SK-N-SH (cell line): Measurements from ENCODE around the gene MRPL49. TPM values are rescaled to one million over a fixed set of nuclear protein-coding genes. Genes with fewer than 3 reads are reported as not detected.

Experiments used
- CTCF ChIA-PET: fragments of 300-600, 350-600 bp; formaldehyde crosslinking; extraction: SDS; loops from one replicate; lab custom pipeline; 2021; lab: Yijun Ruan, JAX
- POLR2A ChIA-PET: fragments of 350-600 bp; sonication (Branson Sonifier 250); formaldehyde crosslinking; extraction: SDS; loops from one replicate; lab custom pipeline; 2020; ENCODE audit warnings: antibody characterized with exemption, inconsistent platforms; lab: Yijun Ruan, JAX
- DNase-seq: peaks from one replicate; pipeline ENCODE4 v3.0.0; 2012
- H2AFZ ChIP-seq: fragments of 200-600 bp; sonication (generic); 2 replicates; pipeline ENCODE4 v1.8.1; 2016; ENCODE audit warnings: antibody characterized with exemption, mild to moderate bottlenecking, low read depth
- H3F3A ChIP-seq: fragments of 200-600 bp; sonication (generic); replicated peaks from 2 replicates; pipeline ENCODE3; 2016; ENCODE audit warnings: antibody characterized with exemption, mild to moderate bottlenecking; ENCODE audit not compliant: insufficient read depth
- H3K27ac ChIP-seq, 2 experiments: fragments of 200-500 bp in 1 of 2; fragments of 200-600 bp in 1 of 2; sonication (Bioruptor generic) in 1 of 2; sonication (generic), shearing (Covaris generic) in 1 of 2; 2 replicates each; pipeline versions ENCODE4 v1.5.1 to v1.6.1; 2014 to 2016; ENCODE audit warnings: low read depth in 2 of 2, inconsistent platforms in 1 of 2, low read length in 1 of 2, mild to moderate bottlenecking in 1 of 2, mixed read lengths in 1 of 2
- H3K27me3 ChIP-seq: fragments of 200-600 bp; sonication (generic), shearing (Covaris generic); 2 replicates; pipeline ENCODE4 v1.6.1; 2016; ENCODE audit warnings: mixed run types; ENCODE audit not compliant: insufficient read depth
- H3K36me3 ChIP-seq, 2 experiments: fragments of 200-500 bp in 1 of 2; fragments of 200-600 bp in 1 of 2; sonication (Bioruptor generic) in 1 of 2; sonication (generic) in 1 of 2; replicated peaks in 1 of 2; 2 replicates each; pipeline versions ENCODE3 to v1.5.1; 2014 to 2016; ENCODE audit warnings: low read length in 1 of 2, mild to moderate bottlenecking in 1 of 2; ENCODE audit not compliant: insufficient read depth in 2 of 2, control insufficient read depth in 1 of 2
- H3K4me1 ChIP-seq, 2 experiments: fragments of 200-500 bp in 1 of 2; fragments of 200-600 bp in 1 of 2; sonication (Bioruptor generic) in 1 of 2; sonication (generic), shearing (Covaris generic) in 1 of 2; 2 replicates each; pipeline versions ENCODE4 v1.5.1 to v1.6.1; 2014 to 2016; ENCODE audit warnings: low read depth in 1 of 2, low read length in 1 of 2, mixed run types in 1 of 2; ENCODE audit not compliant: insufficient read depth in 2 of 2, control insufficient read depth in 1 of 2
- H3K4me2 ChIP-seq: fragments of 200-600 bp; sonication (generic), shearing (Covaris generic); 2 replicates; pipeline ENCODE4 v1.6.1; 2017; ENCODE audit warnings: mixed run types
- H3K4me3 ChIP-seq, 2 experiments: fragments of 200-500 bp in 1 of 2; fragments of 200-600 bp in 1 of 2; sonication (Bioruptor generic) in 1 of 2; sonication (generic), shearing (Covaris generic) in 1 of 2; 2 replicates each; pipeline versions ENCODE4 v1.5.1 to v1.8.1; 2014 to 2016; ENCODE audit warnings: low read depth in 2 of 2, inconsistent platforms in 1 of 2, low read length in 1 of 2, mild to moderate bottlenecking in 1 of 2, mixed read lengths in 1 of 2, moderate library complexity in 1 of 2
- H3K79me2 ChIP-seq: fragments of 200-600 bp; sonication (generic); 2 replicates; pipeline ENCODE4 v1.8.1; 2017; ENCODE audit warnings: mild to moderate bottlenecking; ENCODE audit not compliant: insufficient read depth
- H3K9ac ChIP-seq: fragments of 200-600 bp; sonication (generic); 2 replicates; pipeline ENCODE4 v1.6.1; 2017; ENCODE audit warnings: mixed run types
- H3K9me2 ChIP-seq: fragments of 200-600 bp; sonication (generic); 2 replicates; pipeline ENCODE4 v1.6.1; 2017; ENCODE audit warnings: mixed run types
- H3K9me3 ChIP-seq: fragments of 200-600 bp; sonication (generic); 2 replicates; pipeline ENCODE4 v1.6.1; 2017; ENCODE audit warnings: mixed run types, mild to moderate bottlenecking, moderate library complexity
- H4K20me1 ChIP-seq: fragments of 200-600 bp; sonication (generic); 2 replicates; pipeline ENCODE4 v1.6.1; 2017; ENCODE audit warnings: mild to moderate bottlenecking, mixed run types; ENCODE audit not compliant: insufficient read depth
- FOSL2 ChIP-seq: IDR thresholded peaks from 2 replicates; pipeline ENCODE4 v1.4.0; 2012; ENCODE audit warnings: low read depth, mild to moderate bottlenecking, moderate library complexity, borderline replicate concordance
- NRF1 ChIP-seq: IDR thresholded peaks from 2 replicates; pipeline ENCODE4 v1.6.1; 2012; ENCODE audit warnings: low read depth, mild to moderate bottlenecking, low read length
- RAD21 ChIP-seq: IDR thresholded peaks from 2 replicates; pipeline ENCODE4 v1.6.1; 2012; ENCODE audit warnings: mild to moderate bottlenecking, low read length
- SIN3A ChIP-seq: IDR thresholded peaks from 2 replicates; pipeline ENCODE4 v1.6.1; 2012; ENCODE audit warnings: low read depth, mild to moderate bottlenecking, low read length, moderate library complexity, borderline replicate concordance
- YY1 ChIP-seq: IDR thresholded peaks from 2 replicates; pipeline ENCODE4 v1.4.0; 2012; ENCODE audit warnings: low read depth, mild to moderate bottlenecking
- WGBS: methylation state at CpG from one replicate; pipeline ENCODE4 v1.1.6; 2017; ENCODE audit warnings: low lambda C conversion rate; 5-methylcytosine and 5-hydroxymethylcytosine counted together
- polyA plus RNA-seq, 3 experiments: library from polyadenylated mRNA; depleted of rRNA; stranded (reverse); fragments of >200 nt; gene quantifications; 2 replicates each; pipeline ENCODE4 v1.2.3, GENCODE V29; 2012
- TF ChIP-seq, protein P1 (sequence below): IDR thresholded peaks from 2 replicates; pipeline ENCODE4 v1.4.0; 2012; ENCODE audit warnings: low read depth, borderline replicate concordance
- TF ChIP-seq, protein P2 (sequence below): IDR thresholded peaks from 2 replicates; pipeline ENCODE4 v1.4.0; 2012; ENCODE audit warnings: low read depth

The MRPL49 gene
- polyA plus RNA-seq, 1 of the 3 experiments (the other 2 are of a cell fraction): 56.7 TPM

DNA sequence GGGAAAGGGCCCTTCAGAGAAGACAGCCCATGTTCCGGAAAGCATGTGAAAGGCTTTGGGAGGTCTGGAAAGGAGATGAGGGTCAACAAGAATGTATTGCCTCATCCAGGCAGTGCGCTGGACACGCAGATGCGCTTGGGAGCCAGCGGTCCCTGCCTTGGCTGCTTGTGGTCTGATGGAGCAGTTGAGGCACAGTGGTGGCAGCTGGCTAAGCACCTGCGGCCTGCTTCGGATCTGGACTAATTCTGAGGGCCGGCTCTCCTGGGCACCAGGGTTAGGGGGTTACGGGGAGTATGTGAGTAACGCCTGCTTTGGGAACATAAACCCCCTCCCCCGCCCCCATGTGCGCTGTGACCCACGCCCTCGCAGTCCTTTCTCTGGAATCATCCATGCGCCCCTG lies 15.0 kb upstream of the MRPL49 start:
- Histone ChIP-seq H3F3A (peaks cover 13% of the 10 kb centered on the region), H3K79me2 (peaks cover 35% of the 10 kb centered on the region; the same call in 1 of the 2 replicates), H3K27ac (no peak overlapping the region), H3K9ac (no peak overlapping the region), H3K4me2 (no peak overlapping the region), H4K20me1 (peaks cover 15% of the 10 kb centered on the region), H3K27me3 (no peaks in the 10 kb centered on the region), H3K9me3 (no peaks in the 10 kb centered on the region), H3K4me1 (peaks cover 0 to 12% of the 10 kb centered on the region in 2 experiments; a peak in 2 of 4 replicates), H3K9me2 (no peaks in the 10 kb centered on the region), H3K4me3 (no peak overlapping the region), H2AFZ (no peak overlapping the region), H3K36me3 (peaks cover 4 to 20% of the 10 kb centered on the region in 2 experiments)
- DNase-seq: no peak
- WGBS: 95% methylated on average over 6 of the region's 15 CpGs
- ChIA-PET POLR2A (no interaction called here), CTCF (interaction anchor here (4.3 kb wide), 1 partner anchor 11 kb away, joined by 22 read pairs; the partner anchor contains the start of gene ZNHIT2)
- no peak for TF ChIP-seq SIN3A
- TF ChIP-seq, protein P1, sequence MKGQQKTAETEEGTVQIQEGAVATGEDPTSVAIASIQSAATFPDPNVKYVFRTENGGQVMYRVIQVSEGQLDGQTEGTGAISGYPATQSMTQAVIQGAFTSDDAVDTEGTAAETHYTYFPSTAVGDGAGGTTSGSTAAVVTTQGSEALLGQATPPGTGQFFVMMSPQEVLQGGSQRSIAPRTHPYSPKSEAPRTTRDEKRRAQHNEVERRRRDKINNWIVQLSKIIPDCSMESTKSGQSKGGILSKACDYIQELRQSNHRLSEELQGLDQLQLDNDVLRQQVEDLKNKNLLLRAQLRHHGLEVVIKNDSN: no peak

DNA sequence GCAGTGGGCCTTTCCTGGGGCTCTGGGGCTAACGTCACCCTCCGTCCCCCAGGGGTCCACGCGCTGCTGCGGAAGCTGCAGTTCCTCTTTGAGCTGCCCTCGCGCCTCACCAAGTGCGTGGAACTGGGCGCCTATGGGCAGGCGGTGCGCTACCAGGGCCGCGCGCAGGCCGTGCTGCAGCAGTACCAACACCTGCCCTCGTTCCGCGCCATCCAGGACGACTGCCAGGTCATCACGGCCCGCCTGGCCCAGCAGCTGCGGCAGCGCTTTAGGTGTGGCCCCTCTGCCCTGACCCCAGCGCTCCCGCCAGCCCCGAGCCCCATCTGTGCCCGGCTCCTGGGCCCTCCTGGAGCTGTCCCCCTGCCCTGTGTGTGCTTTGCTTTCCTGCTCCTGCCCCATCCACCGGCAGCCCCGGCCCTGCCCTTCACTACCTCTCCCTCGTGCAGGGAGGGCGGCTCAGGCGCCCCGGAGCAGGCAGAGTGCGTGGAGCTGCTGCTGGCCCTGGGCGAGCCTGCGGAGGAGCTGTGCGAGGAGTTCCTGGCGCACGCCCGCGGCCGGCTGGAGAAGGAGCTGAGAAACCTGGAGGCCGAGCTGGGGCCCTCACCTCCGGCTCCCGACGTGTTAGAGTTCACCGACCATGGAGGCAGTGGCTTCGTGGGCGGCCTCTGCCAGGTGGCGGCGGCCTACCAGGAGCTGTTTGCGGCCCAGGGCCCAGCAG lies 14.2 kb upstream of the MRPL49 start:
- Histone ChIP-seq H3K4me1 (peaks cover under 1 to 13% of the 10 kb centered on the region in 2 experiments; a peak in 2 of 4 replicates), H3K9me2 (no peaks in the 10 kb centered on the region), H3K79me2 (peaks cover 34% of the 10 kb centered on the region; the same call in 1 of the 2 replicates), H3K4me2 (no peak overlapping the region), H3K27me3 (no peaks in the 10 kb centered on the region), H3F3A (peaks cover 13% of the 10 kb centered on the region), H3K9ac (no peak overlapping the region), H3K9me3 (no peaks in the 10 kb centered on the region), H3K4me3 (no peak overlapping the region), H2AFZ (no peak overlapping the region), H3K27ac (no peak overlapping the region), H4K20me1 (peaks cover 8% of the 10 kb centered on the region), H3K36me3 (peaks cover 4 to 20% of the 10 kb centered on the region in 2 experiments)
- DNase-seq: no peak
- POLR2A ChIA-PET: no interaction called here
- CTCF ChIA-PET: interaction anchor here (1.4 to 6.1 kb wide), 4 partner anchors 8 to 73 kb away, joined by 5 to 46 read pairs (median 14); partner anchors contain the start of genes CAPN1, FAU, MRPL49 and ZNHIT2
- TF ChIP-seq SIN3A (no peak), NRF1 (no peak), FOSL2 (no peak), RAD21 (no peak), YY1 (no peak)
- TF ChIP-seq, protein P2, sequence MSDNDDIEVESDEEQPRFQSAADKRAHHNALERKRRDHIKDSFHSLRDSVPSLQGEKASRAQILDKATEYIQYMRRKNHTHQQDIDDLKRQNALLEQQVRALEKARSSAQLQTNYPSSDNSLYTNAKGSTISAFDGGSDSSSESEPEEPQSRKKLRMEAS: no peak
- WGBS: 95% methylated on average over 33 of the region's 52 CpGs
